Mammary epithelial cell (primary cell): Measurements from ENCODE around the gene ZNF521.

Experiments
- EZH2 ChIP-seq: IDR thresholded peaks from 2 replicates; pipeline ENCODE4 v1.6.1; 2012; ENCODE audit warnings: low read length, inconsistent platforms, borderline replicate concordance
- TF ChIP-seq, protein P1 (sequence below), 2 donors: IDR thresholded peaks in 1 of 2; conservative IDR thresholded peaks in 1 of 2; 2 replicates each; pipeline ENCODE4 v1.5.1; 2011 to 2012; ENCODE audit warnings: inconsistent platforms in 2 of 2, low read length in 2 of 2, mild to moderate bottlenecking in 2 of 2, control low read depth in 1 of 2, low read depth in 1 of 2; ENCODE audit not compliant: insufficient read depth in 1 of 2; ENCODE audit errors: extremely low read depth in 1 of 2

GRCh38 chr18:25066516-25066915 lies 285.4 kb downstream of the ZNF521 start:
- TF ChIP-seq, protein P1, sequence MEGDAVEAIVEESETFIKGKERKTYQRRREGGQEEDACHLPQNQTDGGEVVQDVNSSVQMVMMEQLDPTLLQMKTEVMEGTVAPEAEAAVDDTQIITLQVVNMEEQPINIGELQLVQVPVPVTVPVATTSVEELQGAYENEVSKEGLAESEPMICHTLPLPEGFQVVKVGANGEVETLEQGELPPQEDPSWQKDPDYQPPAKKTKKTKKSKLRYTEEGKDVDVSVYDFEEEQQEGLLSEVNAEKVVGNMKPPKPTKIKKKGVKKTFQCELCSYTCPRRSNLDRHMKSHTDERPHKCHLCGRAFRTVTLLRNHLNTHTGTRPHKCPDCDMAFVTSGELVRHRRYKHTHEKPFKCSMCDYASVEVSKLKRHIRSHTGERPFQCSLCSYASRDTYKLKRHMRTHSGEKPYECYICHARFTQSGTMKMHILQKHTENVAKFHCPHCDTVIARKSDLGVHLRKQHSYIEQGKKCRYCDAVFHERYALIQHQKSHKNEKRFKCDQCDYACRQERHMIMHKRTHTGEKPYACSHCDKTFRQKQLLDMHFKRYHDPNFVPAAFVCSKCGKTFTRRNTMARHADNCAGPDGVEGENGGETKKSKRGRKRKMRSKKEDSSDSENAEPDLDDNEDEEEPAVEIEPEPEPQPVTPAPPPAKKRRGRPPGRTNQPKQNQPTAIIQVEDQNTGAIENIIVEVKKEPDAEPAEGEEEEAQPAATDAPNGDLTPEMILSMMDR (conservative IDR thresholded peaks at IDR 0.05 in 1 of 2, IDR thresholded peaks at IDR 0.05 in 1 of 2; ENCODE audit: extremely low read depth in 1 of 2, insufficient read depth in 1 of 2, low read depth in 1 of 2, low read length in 2 of 2) = no peak
- no peak for TF ChIP-seq EZH2
